ENCODE results near the gene PVRIG. TPM values are rescaled to one million over a fixed set of nuclear protein-coding genes. Genes with fewer than 3 reads are reported as not detected.
"Not testable (repeated sequence)": the region's sequence is repeated elsewhere in the genome, so short reads cannot be mapped to it uniquely, and the experiment has no call there.

The PVRIG gene
- total and polyA plus RNA-seq, 9 of the 15 experiments (the other 6 are each of a cell fraction or from before 2014, with no cell fraction given), result 0.16 to 0.64 TPM; not detected in 7

DNA sequence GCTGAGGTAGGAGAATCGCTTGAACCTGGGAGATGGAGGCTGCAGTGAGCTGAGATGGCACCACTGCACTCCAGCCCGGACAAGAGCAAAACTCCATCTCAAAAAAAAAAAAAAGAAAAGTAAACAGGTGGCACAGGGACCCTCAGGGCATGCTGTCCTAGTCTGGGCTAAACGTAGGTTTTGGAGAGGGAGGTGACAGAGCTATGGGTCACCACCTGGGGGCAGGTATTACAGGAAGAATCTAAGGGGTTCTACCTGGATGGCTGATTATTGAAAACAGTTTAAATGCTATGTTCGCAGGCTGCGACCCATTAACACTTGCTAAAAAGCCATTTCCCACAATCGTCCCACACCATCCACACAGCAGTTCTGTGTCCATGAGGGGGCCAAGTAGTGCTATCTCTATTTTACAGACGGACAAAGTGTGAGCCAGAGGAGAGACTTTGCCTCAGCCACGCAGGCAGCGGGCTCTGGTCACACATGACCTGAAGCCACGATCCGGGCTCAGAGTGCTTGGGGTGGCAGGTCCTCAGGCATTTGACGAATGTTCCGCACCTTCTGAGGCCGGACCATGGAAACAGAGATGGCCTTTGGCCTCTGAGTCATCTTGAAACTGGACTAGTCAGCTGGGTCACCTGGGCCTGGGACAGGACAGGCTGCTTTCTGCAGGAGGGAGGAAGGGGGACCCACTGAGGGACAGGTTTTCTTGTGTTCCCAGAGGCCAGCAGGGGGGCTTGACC is 49.7 kb downstream of the PVRIG start (continued):
- 0 out of 2 replicates have a peak, but pooled peaks have one; percentile 16 for TF ChIP-seq MTA3 (IDR thresholded peaks at IDR 0.05; ENCODE audit: borderline replicate concordance)

DNA sequence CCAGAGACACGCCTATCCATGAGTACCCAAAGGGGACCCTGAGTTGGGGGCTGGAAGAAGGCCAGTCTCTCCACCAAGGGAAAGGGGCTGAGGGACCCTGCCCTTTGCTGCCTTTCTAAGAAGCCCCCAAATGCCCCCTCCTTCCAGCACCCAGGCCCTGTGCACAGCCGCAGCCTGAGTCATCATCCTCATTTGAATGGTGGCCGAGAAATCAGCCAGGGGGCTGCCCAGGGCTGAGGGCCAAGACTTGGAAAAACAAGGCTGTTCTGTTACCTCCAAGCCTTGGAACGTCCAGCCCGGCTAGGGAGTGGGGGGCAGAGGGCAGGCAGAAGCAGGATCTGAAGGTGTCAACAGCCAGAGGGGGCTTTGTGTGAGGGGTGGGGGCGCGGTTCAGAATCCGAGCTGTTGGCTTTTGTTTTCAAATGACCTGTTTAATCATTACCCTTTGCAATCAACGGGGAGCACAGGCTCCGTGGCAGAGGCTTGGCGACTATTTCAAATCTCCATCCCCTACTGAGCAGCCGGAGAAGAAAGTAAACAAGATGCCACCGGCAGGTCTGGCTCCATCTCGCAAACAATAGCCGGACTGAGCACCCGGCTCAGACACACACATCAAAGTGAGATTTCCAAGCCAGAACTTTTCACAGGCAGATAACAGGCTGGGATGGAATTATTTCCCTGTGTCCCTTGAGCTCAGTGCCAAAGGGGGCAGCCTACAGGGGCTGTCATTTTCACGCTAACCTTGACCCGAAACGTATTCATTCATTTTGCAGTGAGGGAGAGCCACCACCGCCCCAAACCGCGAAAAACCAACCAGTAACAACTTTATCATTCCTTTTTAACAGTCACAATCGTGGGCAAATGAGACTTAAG is 50.5 kb downstream of the PVRIG start:
- H3K4me3 ChIP-seq; H4K20me1 ChIP-seq (replicated peaks; ENCODE audit: control insufficient read depth, insufficient read depth, low read length); POLR2A ChIA-PET; DNase-seq (ENCODE audit: extremely low read depth in 1 of 4, low spot score in 3 of 4); H3K9ac ChIP-seq (ENCODE audit: insufficient read depth in 1 of 2, low read depth in 2 of 2, low read length in 2 of 2); H3K9me1 ChIP-seq (ENCODE audit: control insufficient read depth, insufficient read depth, low read length); H3K9me3 ChIP-seq (replicated peaks; ENCODE audit: control insufficient read depth, insufficient read depth, low read depth, low read length); in situ Hi-C loops (cut with MboI); H2AFZ ChIP-seq (ENCODE audit: low read depth, low read length); H3K36me3 ChIP-seq (ENCODE audit: control insufficient read depth, insufficient read depth, low read length); CTCF ChIA-PET (ENCODE audit: low intra/inter-chr PET ratio); FAIRE-seq; H3K27me3 ChIP-seq (ENCODE audit: control insufficient read depth in 2 of 2, insufficient read depth in 2 of 2, low read length in 2 of 2); H3K79me2 ChIP-seq (ENCODE audit: control insufficient read depth, insufficient read depth, low read length); H3K27ac ChIP-seq (ENCODE audit: extremely low read depth, low read depth, low read length): not testable (repeated sequence)
- TF ChIP-seq ZFX (CRISPR knock-in tag; IDR thresholded peaks at IDR 0.05) (0 out of 2 replicates have a peak, but pooled peaks have one; percentile 22), RBFOX2 (IDR thresholded peaks at IDR 0.05; ENCODE audit: low read depth, low read length) (0 out of 2 replicates have a peak, but pooled peaks have one; percentile 14), ZBTB7A (IDR thresholded peaks at IDR 0.05; ENCODE audit: borderline replicate concordance, control insufficient read depth, low read depth, low read length) (0 out of 2 replicates have a peak, but pooled peaks have one; percentile 4), FOSL1 (tag; conservative IDR thresholded peaks at IDR 0.05) (peak; percentile 38)
- TF ChIP-seq, protein P1, sequence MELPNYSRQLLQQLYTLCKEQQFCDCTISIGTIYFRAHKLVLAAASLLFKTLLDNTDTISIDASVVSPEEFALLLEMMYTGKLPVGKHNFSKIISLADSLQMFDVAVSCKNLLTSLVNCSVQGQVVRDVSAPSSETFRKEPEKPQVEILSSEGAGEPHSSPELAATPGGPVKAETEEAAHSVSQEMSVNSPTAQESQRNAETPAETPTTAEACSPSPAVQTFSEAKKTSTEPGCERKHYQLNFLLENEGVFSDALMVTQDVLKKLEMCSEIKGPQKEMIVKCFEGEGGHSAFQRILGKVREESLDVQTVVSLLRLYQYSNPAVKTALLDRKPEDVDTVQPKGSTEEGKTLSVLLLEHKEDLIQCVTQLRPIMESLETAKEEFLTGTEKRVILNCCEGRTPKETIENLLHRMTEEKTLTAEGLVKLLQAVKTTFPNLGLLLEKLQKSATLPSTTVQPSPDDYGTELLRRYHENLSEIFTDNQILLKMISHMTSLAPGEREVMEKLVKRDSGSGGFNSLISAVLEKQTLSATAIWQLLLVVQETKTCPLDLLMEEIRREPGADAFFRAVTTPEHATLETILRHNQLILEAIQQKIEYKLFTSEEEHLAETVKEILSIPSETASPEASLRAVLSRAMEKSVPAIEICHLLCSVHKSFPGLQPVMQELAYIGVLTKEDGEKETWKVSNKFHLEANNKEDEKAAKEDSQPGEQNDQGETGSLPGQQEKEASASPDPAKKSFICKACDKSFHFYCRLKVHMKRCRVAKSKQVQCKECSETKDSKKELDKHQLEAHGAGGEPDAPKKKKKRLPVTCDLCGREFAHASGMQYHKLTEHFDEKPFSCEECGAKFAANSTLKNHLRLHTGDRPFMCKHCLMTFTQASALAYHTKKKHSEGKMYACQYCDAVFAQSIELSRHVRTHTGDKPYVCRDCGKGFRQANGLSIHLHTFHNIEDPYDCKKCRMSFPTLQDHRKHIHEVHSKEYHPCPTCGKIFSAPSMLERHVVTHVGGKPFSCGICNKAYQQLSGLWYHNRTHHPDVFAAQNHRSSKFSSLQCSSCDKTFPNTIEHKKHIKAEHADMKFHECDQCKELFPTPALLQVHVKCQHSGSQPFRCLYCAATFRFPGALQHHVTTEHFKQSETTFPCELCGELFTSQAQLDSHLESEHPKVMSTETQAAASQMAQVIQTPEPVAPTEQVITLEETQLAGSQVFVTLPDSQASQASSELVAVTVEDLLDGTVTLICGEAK (IDR thresholded peaks at IDR 0.05), result not testable (repeated sequence)
- TF ChIP-seq, protein P1 (CRISPR knock-in tag; IDR thresholded peaks at IDR 0.05), result peak; percentile 40; the same call in 1 of the 2 replicates
- intact Hi-C loops (cut with micrococcal nuclease), result loop anchor here (5.0 kb wide), 1 partner anchor 113 kb away; the partner anchor contains the start of gene TRAPPC14
- H3K4me1 ChIP-seq (replicated peaks in 1 of 2; ENCODE audit: control insufficient read depth in 2 of 2, insufficient read depth in 2 of 2, low read length in 2 of 2), result peaks cover 16 to 37% of the 10 kb centered on the region in 2 experiments
- 37% methylated on average over 13 of the region's 23 CpGs for WGBS (ENCODE audit: insufficient coverage, low coverage, missing lambda C conversion rate)
- TSS peak; percentile 65 for BruUV-seq (replicated peaks)
- 0 out of 3 replicates have a peak, but pooled peaks have one; percentile 1 for ATAC-seq
- H3K4me2 ChIP-seq (ENCODE audit: insufficient read depth, low read length), result peak overlapping the region; percentile 55; the same call in 1 of the 2 replicates

All from K562 (cell line).